HL-60/S4 treated with phorbol 12-myristate 13-acetate at 8.2 ng/mL for 4 days and 3 days (cell line): ENCODE measurements around the gene GPR143.

Experiments
- in situ Hi-C: fragments of 300-500 bp; cut with MboI; formaldehyde crosslinking; loops from 2 replicates; pipeline ENCODE4 v1.15.0; 2022; ENCODE audit warnings: low sequenced_read_pairs

GPR143 gene

GRCh38 chrX:9710332-9710731, 55.3 kb downstream of the GPR143 start:
- in situ Hi-C loops = loop anchor here (25.0 kb wide), 1 partner anchor 748 kb away; no protein-coding TSS in a partner anchor

GRCh38 chrX:9708923-9709553, 56.6 kb downstream of the GPR143 start:
- in situ Hi-C loops = loop anchor here (25.0 kb wide), 1 partner anchor 747 kb away; no protein-coding TSS in a partner anchor

GRCh38 chrX:9708086-9708485, 57.6 kb downstream of the GPR143 start:
- in situ Hi-C loops = loop anchor here (25.0 kb wide), 1 partner anchor 746 kb away; no protein-coding TSS in a partner anchor

- in situ Hi-C loops = loop anchor here (25.0 kb wide), 1 partner anchor 745 kb away; no protein-coding TSS in a partner anchor
Measured at GRCh38 chrX:9707306-9708033, 58.2 kb downstream of the GPR143 start.

GRCh38 chrX:9706421-9706820, 59.2 kb downstream of the GPR143 start:
- in situ Hi-C loops = loop anchor here (25.0 kb wide), 1 partner anchor 744 kb away; no protein-coding TSS in a partner anchor

GRCh38 chrX:9704876-9705465, 60.7 kb downstream of the GPR143 start:
- in situ Hi-C loops = loop anchor here (25.0 kb wide), 1 partner anchor 743 kb away; no protein-coding TSS in a partner anchor

GRCh38 chrX:9703406-9703805, 62.2 kb downstream of the GPR143 start:
- in situ Hi-C loops = loop anchor here (25.0 kb wide), 1 partner anchor 741 kb away; no protein-coding TSS in a partner anchor

- in situ Hi-C loops = loop anchor here (25.0 kb wide), 1 partner anchor 739 kb away; no protein-coding TSS in a partner anchor
Measured at GRCh38 chrX:9701790-9702189, 63.9 kb downstream of the GPR143 start.

- in situ Hi-C loops = loop anchor here (25.0 kb wide), 1 partner anchor 738 kb away; no protein-coding TSS in a partner anchor
Measured at GRCh38 chrX:9700555-9700954, 65.1 kb downstream of the GPR143 start.

- in situ Hi-C loops = no loop called here
Measured at GRCh38 chrX:9698576-9698975, 67.1 kb downstream of the GPR143 start.

GRCh38 chrX:9693307-9694001, 72.2 kb downstream of the GPR143 start:
- in situ Hi-C loops = no loop called here

- in situ Hi-C loops = no loop called here
Measured at GRCh38 chrX:9690046-9690445, 75.6 kb downstream of the GPR143 start.

- in situ Hi-C loops = no loop called here
Measured at GRCh38 chrX:9688833-9689232, 76.8 kb downstream of the GPR143 start.

GRCh38 chrX:9687899-9688298, 77.7 kb downstream of the GPR143 start:
- in situ Hi-C loops = no loop called here

GRCh38 chrX:9683350-9683749, 82.3 kb downstream of the GPR143 start:
- in situ Hi-C loops = no loop called here

- in situ Hi-C loops = no loop called here
Measured at GRCh38 chrX:9682861-9683260, 82.8 kb downstream of the GPR143 start.

- in situ Hi-C loops = no loop called here
Measured at GRCh38 chrX:9682456-9682855, 83.2 kb downstream of the GPR143 start.

- in situ Hi-C loops = no loop called here
Measured at GRCh38 chrX:9681422-9681821, 84.2 kb downstream of the GPR143 start.

GRCh38 chrX:9681011-9681410, 84.6 kb downstream of the GPR143 start:
- in situ Hi-C loops = no loop called here

- in situ Hi-C loops = no loop called here
Measured at GRCh38 chrX:9678215-9678965, 87.3 kb downstream of the GPR143 start.
